HepG2 (cell line): ENCODE results near the gene PTCRA. TPM values are rescaled to one million over a fixed set of nuclear protein-coding genes. Genes with fewer than 3 reads are reported as not detected.

Experiments
- CEBPB ChIP-seq: IDR thresholded peaks from 2 replicates; pipeline ENCODE4 v1.6.1; 2011; ENCODE audit warnings: low read depth, low read length, improper control_type of control experiment, borderline replicate concordance
- CREB1 ChIP-seq, 2 experiments: fragments of 450-650 bp in 1 of 2; IDR thresholded peaks; 2 replicates each; pipeline ENCODE4 v1.6.1; 2016 to 2017; ENCODE audit warnings: control low read depth in 1 of 2, mild to moderate bottlenecking in 1 of 2, missing compliant biosample characterization in 1 of 2, missing genetic modification characterization in 1 of 2
- GFI1 ChIP-seq: sonication (generic); formaldehyde crosslinking; IDR thresholded peaks from 2 replicates; pipeline ENCODE4 v1.5.0; 2020; ENCODE audit warnings: missing genetic modification reagents, mild to moderate bottlenecking, borderline replicate concordance
- GTF3A ChIP-seq: sonication (generic); formaldehyde crosslinking; conservative IDR thresholded peaks from 2 replicates; pipeline ENCODE4 v1.4.0; 2020; ENCODE audit warnings: mild to moderate bottlenecking, missing genetic modification reagents
- IRX3 ChIP-seq: sonication (generic); formaldehyde crosslinking; IDR thresholded peaks from 2 replicates; pipeline ENCODE4 v1.8.1; 2023; ENCODE audit warnings: mild to moderate bottlenecking, low read depth, missing genetic modification reagents, borderline replicate concordance
- MAX ChIP-seq: IDR thresholded peaks from 2 replicates; pipeline ENCODE4 v1.6.1; 2012; ENCODE audit warnings: inconsistent platforms
- MXI1 ChIP-seq: IDR thresholded peaks from 3 replicates; pipeline ENCODE4 v1.6.1; 2012; ENCODE audit warnings: low read depth, low read length, inconsistent platforms, borderline replicate concordance
- NFRKB ChIP-seq: fragments of 450-650 bp; IDR thresholded peaks from 2 replicates; pipeline ENCODE4 v1.6.1; 2017
- NONO ChIP-seq, 2 experiments: fragments of 450-650 bp in 1 of 2; sonication (generic) in 1 of 2; formaldehyde crosslinking in 1 of 2; IDR thresholded peaks in 1 of 2; conservative IDR thresholded peaks in 1 of 2; 2 replicates each; pipeline versions ENCODE4 v1.6.1 to v1.8.0; 2017 to 2022; ENCODE audit warnings: mild to moderate bottlenecking in 1 of 2, missing genetic modification reagents in 1 of 2, moderate library complexity in 1 of 2
- PAX8 ChIP-seq: sonication (generic); formaldehyde crosslinking; IDR thresholded peaks from 2 replicates; pipeline ENCODE4 v1.8.0; 2022; ENCODE audit warnings: mild to moderate bottlenecking, missing genetic modification reagents, borderline replicate concordance
- POLR2AphosphoS5 ChIP-seq: IDR thresholded peaks from 2 replicates; pipeline ENCODE4 v1.6.1; 2012; ENCODE audit warnings: low read depth, low read length
- REL ChIP-seq: sonication (generic); formaldehyde crosslinking; conservative IDR thresholded peaks from 2 replicates; pipeline ENCODE4 v1.8.0; 2022; ENCODE audit warnings: mild to moderate bottlenecking, missing genetic modification reagents, moderate library complexity
- XRCC5 ChIP-seq: fragments of 200-400 bp; formaldehyde crosslinking; optimal IDR thresholded peaks from 2 replicates; pipeline ENCODE3; 2017; ENCODE audit warnings: mild to moderate bottlenecking, low read length
- ZBTB8A ChIP-seq: sonication (generic); formaldehyde crosslinking; IDR thresholded peaks from 2 replicates; pipeline ENCODE4 v1.4.0; 2020; ENCODE audit warnings: mild to moderate bottlenecking, low read depth, missing genetic modification reagents, borderline replicate concordance
- ZFP36L2 ChIP-seq: sonication (generic); formaldehyde crosslinking; IDR thresholded peaks from 2 replicates; pipeline ENCODE4 v1.4.0; 2020; ENCODE audit warnings: missing genetic modification reagents
- ZNF460 ChIP-seq: sonication (generic); formaldehyde crosslinking; IDR thresholded peaks from 2 replicates; pipeline ENCODE4 v1.5.1; 2020; ENCODE audit warnings: missing genetic modification reagents, mild to moderate bottlenecking, borderline replicate concordance
- ZNF530 ChIP-seq: sonication (generic); formaldehyde crosslinking; IDR thresholded peaks from 2 replicates; pipeline ENCODE4 v1.5.0; 2020; ENCODE audit warnings: low read depth, mild to moderate bottlenecking, missing genetic modification reagents
- ZNF589 ChIP-seq: sonication (generic); formaldehyde crosslinking; conservative IDR thresholded peaks from 2 replicates; pipeline ENCODE4 v1.8.0; 2022; ENCODE audit warnings: mild to moderate bottlenecking, moderate library complexity, missing genetic modification reagents
- ZNF776 ChIP-seq: sonication (generic); formaldehyde crosslinking; IDR thresholded peaks from 2 replicates; pipeline ENCODE4 v1.4.0; 2020; ENCODE audit warnings: mild to moderate bottlenecking, missing genetic modification reagents
- polyA plus RNA-seq, 8 experiments: library from polyadenylated mRNA; depleted of rRNA in 3 of 8; stranded (reverse) in 7 of 8; unstranded in 1 of 8; fragments of >200 nt; fragmentation: Illumina TruSeq in 4 of 8; extraction: Trizol in 4 of 8; gene quantifications; 2 replicates each; pipeline versions ENCODE4 v1.2.1 to v1.2.3, GENCODE V29; 2011 to 2016; ENCODE audit warnings: low read depth in 4 of 8, missing spikeins in 1 of 8, mixed read lengths in 1 of 8; ENCODE audit not compliant: insufficient read depth in 1 of 8
- total RNA-seq, 5 experiments: library from RNA; depleted of rRNA; stranded (reverse); fragments of >200 nt; fragmentation: Illumina TruSeq; extraction: Trizol; gene quantifications; 2 replicates each; pipeline ENCODE4 v1.2.3, GENCODE V29; 2016; ENCODE audit warnings: low read depth in 1 of 5
- TF ChIP-seq, protein P1 (sequence below): sonication (generic); formaldehyde crosslinking; IDR thresholded peaks from 2 replicates; pipeline ENCODE4 v1.4.0; 2020; ENCODE audit warnings: low read depth, missing genetic modification reagents
- TF ChIP-seq, protein P2 (sequence below): sonication (generic); formaldehyde crosslinking; IDR thresholded peaks from 2 replicates; pipeline ENCODE4 v1.4.0; 2020; ENCODE audit warnings: mild to moderate bottlenecking, missing genetic modification reagents

Gene PTCRA
- total and polyA plus RNA-seq, 2 of the 13 experiments (the other 11 are each of a cell fraction or from before 2014, with no cell fraction given): not detected

DNA sequence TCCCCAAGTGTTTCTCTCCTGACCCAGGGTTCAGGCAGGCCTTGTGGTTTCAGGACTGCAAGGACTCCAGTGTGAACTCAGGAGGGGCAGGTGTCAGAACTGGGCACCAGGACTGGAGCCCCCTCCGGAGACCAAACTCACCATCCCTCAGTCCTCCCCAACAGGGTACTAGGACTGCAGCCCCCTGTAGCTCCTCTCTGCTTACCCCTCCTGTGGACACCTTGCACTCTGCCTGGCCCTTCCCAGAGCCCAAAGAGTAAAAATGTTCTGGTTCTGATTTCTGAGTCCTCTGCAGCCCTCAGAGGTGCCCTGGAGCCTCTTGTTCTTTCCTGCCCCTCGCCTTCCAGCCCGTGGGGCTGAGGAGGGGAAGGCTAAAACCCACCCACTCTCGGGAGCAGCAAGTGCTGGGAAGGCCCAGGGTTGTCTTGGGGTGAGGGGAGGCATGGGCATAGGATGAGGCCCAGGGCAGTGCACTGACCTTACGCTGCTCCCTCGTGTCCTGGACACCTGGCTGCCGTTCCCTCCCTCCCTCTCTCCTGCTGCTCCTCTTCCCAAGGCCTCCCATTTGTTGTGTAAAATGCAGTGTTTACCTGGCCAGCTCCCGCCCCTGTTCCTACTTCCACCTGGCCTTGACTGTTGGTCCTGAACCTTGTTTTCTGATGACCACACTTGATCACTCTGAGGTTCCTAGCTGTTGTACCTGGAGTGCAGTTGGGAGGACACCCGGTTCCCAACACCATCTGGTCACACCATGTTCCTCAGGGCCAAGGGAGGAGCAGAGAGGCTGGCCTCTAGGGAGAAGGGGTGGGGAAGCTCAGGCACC lies 23.3 kb downstream of the PTCRA start (continued):
- peak; percentile 74; the same call in 1 of the 2 replicates for TF ChIP-seq IRX3
- no peak for TF ChIP-seq XRCC5
- peak; percentile 38; the same call in 1 of the 2 replicates for TF ChIP-seq GFI1
- no peak; the same call in 1 of the 2 replicates for TF ChIP-seq ZBTB8A
- no peak for TF ChIP-seq ZNF530 (CRISPR knock-in tag)
- peak; percentile 96 for TF ChIP-seq MAX
- TF ChIP-seq ZFP36L2 (CRISPR knock-in tag): no peak
- no peak for TF ChIP-seq ZNF776 (CRISPR knock-in tag)
- TF ChIP-seq, protein P1, sequence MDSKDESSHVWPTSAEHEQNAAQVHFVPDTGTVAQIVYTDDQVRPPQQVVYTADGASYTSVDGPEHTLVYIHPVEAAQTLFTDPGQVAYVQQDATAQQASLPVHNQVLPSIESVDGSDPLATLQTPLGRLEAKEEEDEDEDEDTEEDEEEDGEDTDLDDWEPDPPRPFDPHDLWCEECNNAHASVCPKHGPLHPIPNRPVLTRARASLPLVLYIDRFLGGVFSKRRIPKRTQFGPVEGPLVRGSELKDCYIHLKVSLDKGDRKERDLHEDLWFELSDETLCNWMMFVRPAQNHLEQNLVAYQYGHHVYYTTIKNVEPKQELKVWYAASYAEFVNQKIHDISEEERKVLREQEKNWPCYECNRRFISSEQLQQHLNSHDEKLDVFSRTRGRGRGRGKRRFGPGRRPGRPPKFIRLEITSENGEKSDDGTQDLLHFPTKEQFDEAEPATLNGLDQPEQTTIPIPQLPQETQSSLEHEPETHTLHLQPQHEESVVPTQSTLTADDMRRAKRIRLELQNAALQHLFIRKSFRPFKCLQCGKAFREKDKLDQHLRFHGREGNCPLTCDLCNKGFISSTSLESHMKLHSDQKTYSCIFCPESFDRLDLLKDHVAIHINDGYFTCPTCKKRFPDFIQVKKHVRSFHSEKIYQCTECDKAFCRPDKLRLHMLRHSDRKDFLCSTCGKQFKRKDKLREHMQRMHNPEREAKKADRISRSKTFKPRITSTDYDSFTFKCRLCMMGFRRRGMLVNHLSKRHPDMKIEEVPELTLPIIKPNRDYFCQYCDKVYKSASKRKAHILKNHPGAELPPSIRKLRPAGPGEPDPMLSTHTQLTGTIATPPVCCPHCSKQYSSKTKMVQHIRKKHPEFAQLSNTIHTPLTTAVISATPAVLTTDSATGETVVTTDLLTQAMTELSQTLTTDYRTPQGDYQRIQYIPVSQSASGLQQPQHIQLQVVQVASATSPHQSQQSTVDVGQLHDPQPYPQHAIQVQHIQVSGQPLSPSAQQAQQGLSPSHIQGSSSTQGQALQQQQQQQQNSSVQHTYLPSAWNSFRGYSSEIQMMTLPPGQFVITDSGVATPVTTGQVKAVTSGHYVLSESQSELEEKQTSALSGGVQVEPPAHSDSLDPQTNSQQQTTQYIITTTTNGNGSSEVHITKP (CRISPR knock-in tag): peak; percentile 72
- TF ChIP-seq NONO (IDR thresholded peaks at IDR 0.05): no peak
- TF ChIP-seq NONO (CRISPR knock-in tag; conservative IDR thresholded peaks at IDR 0.05): peak; percentile 97
- TF ChIP-seq ZNF460 (CRISPR knock-in tag): no peak
- peak; percentile 70; the same call in 1 of the 2 replicates for TF ChIP-seq REL (CRISPR knock-in tag)
- peak; percentile 74; the same call in 1 of the 2 replicates for TF ChIP-seq PAX8 (CRISPR knock-in tag)
- peak; percentile 90; the same call in 1 of the 2 replicates for TF ChIP-seq ZNF589
- TF ChIP-seq, protein P2, sequence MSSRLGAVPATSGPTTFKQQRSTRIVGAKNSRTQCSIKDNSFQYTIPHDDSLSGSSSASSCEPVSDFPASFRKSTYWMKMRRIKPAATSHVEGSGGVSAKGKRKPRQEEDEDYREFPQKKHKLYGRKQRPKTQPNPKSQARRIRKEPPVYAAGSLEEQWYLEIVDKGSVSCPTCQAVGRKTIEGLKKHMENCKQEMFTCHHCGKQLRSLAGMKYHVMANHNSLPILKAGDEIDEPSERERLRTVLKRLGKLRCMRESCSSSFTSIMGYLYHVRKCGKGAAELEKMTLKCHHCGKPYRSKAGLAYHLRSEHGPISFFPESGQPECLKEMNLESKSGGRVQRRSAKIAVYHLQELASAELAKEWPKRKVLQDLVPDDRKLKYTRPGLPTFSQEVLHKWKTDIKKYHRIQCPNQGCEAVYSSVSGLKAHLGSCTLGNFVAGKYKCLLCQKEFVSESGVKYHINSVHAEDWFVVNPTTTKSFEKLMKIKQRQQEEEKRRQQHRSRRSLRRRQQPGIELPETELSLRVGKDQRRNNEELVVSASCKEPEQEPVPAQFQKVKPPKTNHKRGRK (CRISPR knock-in tag): no peak
- peak; percentile 56; the same call in 1 of the 2 replicates for TF ChIP-seq POLR2AphosphoS5
- TF ChIP-seq CEBPB: peak; percentile 32; the same call in 1 of the 2 replicates
- TF ChIP-seq MXI1: peak; percentile 63; the same call in 1 of the 3 replicates
- 0 out of 2 replicates have a peak, but pooled peaks have one; percentile 15 for TF ChIP-seq CREB1 (IDR thresholded peaks at IDR 0.05)
- no peak; the same call in 1 of the 2 replicates for TF ChIP-seq CREB1 (CRISPR knock-in tag; IDR thresholded peaks at IDR 0.05)
- TF ChIP-seq NFRKB: no peak
- TF ChIP-seq GTF3A (CRISPR knock-in tag): no peak
